GM23338 (cell line): ENCODE results near the gene GLB1L3. TPM values are rescaled to one million over a fixed set of nuclear protein-coding genes. Genes with fewer than 3 reads are reported as not detected.
"Not testable (repeated sequence)": the region's sequence is repeated elsewhere in the genome, so short reads cannot be mapped to it uniquely, and the experiment has no call there.

Experiments used
- ATAC-seq: fragments of 200-7000 bp; cut with Tn5 transposase; 3 replicates; pipeline ENCODE4 v1.9.1; 2020
- DNase-seq: peaks from one replicate; pipeline ENCODE4 v3.0.0-alpha.2; 2015; ENCODE audit warnings: low spot score
- H2AFZ ChIP-seq: fragments of 200-600 bp; sonication (generic); 2 replicates; pipeline ENCODE4 v1.8.0; 2016; ENCODE audit warnings: antibody characterized with exemption, mild to moderate bottlenecking, moderate library complexity
- H3F3A ChIP-seq: fragments of 200-600 bp; sonication (generic); replicated peaks from 2 replicates; pipeline ENCODE4 v1.8.0; 2017; ENCODE audit warnings: antibody characterized with exemption, mixed run types, low read depth
- H3K27ac ChIP-seq: fragments of 200-600 bp; sonication (generic); 2 replicates; pipeline ENCODE4 v1.6.1; 2016; ENCODE audit warnings: low read depth
- H3K27me3 ChIP-seq: fragments of 200-600 bp; sonication (generic); 2 replicates; pipeline ENCODE4 v1.8.0; 2016; ENCODE audit warnings: mild to moderate bottlenecking, mixed run types, moderate library complexity; ENCODE audit not compliant: insufficient read depth
- H3K36me3 ChIP-seq: fragments of 200-600 bp; sonication (generic); 2 replicates; pipeline ENCODE4 v1.8.0; 2016; ENCODE audit warnings: mild to moderate bottlenecking; ENCODE audit not compliant: insufficient read depth
- H3K4me1 ChIP-seq: fragments of 200-600 bp; sonication (generic); 2 replicates; pipeline ENCODE4 v1.8.0; 2016; ENCODE audit warnings: mild to moderate bottlenecking, moderate library complexity; ENCODE audit not compliant: insufficient read depth
- H3K4me2 ChIP-seq: fragments of 200-600 bp; sonication (generic); 2 replicates; pipeline ENCODE4 v1.7.1; 2017; ENCODE audit warnings: mixed run types
- H3K4me3 ChIP-seq: fragments of 200-600 bp; sonication (generic); 2 replicates; pipeline ENCODE4 v1.6.1; 2016; ENCODE audit warnings: mixed run types
- H3K79me2 ChIP-seq: fragments of 200-600 bp; sonication (generic); replicated peaks from 2 replicates; pipeline ENCODE4 v1.8.0; 2017; ENCODE audit warnings: mild to moderate bottlenecking; ENCODE audit not compliant: insufficient read depth
- H3K9me2 ChIP-seq: fragments of 200-600 bp; sonication (generic); 2 replicates; pipeline ENCODE4 v1.8.0; 2017; ENCODE audit not compliant: insufficient read depth
- H4K20me1 ChIP-seq: fragments of 200-600 bp; sonication (generic); replicated peaks from 2 replicates; pipeline ENCODE4 v1.8.0; 2017; ENCODE audit warnings: mild to moderate bottlenecking; ENCODE audit not compliant: insufficient read depth
- H3K27ac Mint-ChIP-seq: 2 replicates; pipeline ENCODE4 v1.8.0; 2020; ENCODE audit warnings: inconsistent platforms, mild to moderate bottlenecking, moderate library complexity, mixed read lengths
- H3K27me3 Mint-ChIP-seq: 3 replicates; pipeline ENCODE4 v1.8.0; 2022; ENCODE audit warnings: low read depth, mild to moderate bottlenecking, moderate library complexity, mixed read lengths, inconsistent platforms; ENCODE audit not compliant: insufficient read depth, poor library complexity
- H3K36me3 Mint-ChIP-seq: 3 replicates; pipeline ENCODE4 v1.8.0; 2021; ENCODE audit warnings: low read depth, mild to moderate bottlenecking, inconsistent platforms, moderate library complexity, mixed read lengths
- H3K4me1 Mint-ChIP-seq: 3 replicates; pipeline ENCODE4 v1.8.0; 2020; ENCODE audit warnings: mild to moderate bottlenecking, inconsistent platforms, mixed read lengths
- H3K4me3 Mint-ChIP-seq: 3 replicates; pipeline ENCODE4 v1.8.0; 2021; ENCODE audit warnings: moderate library complexity, mild to moderate bottlenecking, inconsistent platforms, mixed read lengths
- H3K9me3 Mint-ChIP-seq: 3 replicates; pipeline ENCODE4 v1.8.0; 2020; ENCODE audit warnings: moderate library complexity, mild to moderate bottlenecking, inconsistent platforms, mixed read lengths
- CREB1 ChIP-seq: fragments of 250-450 bp; sonication (Bioruptor Pico); IDR thresholded peaks from 2 replicates; pipeline ENCODE4 v1.5.0; 2020; ENCODE audit warnings: low read depth, mild to moderate bottlenecking, moderate library complexity
- EZH2phosphoT487 ChIP-seq: fragments of 200-600 bp; sonication (generic); IDR thresholded peaks from one replicate; pipeline ENCODE4 v1.8.1; 2018; ENCODE audit warnings: antibody characterized with exemption; ENCODE audit not compliant: unreplicated experiment
- JUNB ChIP-seq: IDR thresholded peaks from one replicate; pipeline ENCODE4 v1.6.1; 2016; ENCODE audit warnings: antibody characterized with exemption; ENCODE audit not compliant: unreplicated experiment
- NANOG ChIP-seq: IDR thresholded peaks from 2 replicates; pipeline ENCODE4 v1.6.1; 2016; ENCODE audit warnings: antibody characterized with exemption, borderline replicate concordance
- POLR2AphosphoS5 ChIP-seq: IDR thresholded peaks from 2 replicates; pipeline ENCODE4 v1.6.1; 2016; ENCODE audit warnings: antibody characterized with exemption, low read depth
- STAT1 ChIP-seq: IDR thresholded peaks from one replicate; pipeline ENCODE4 v1.6.1; 2016; ENCODE audit warnings: antibody characterized with exemption; ENCODE audit not compliant: unreplicated experiment
- ZNF331 ChIP-seq: fragments of 250-450 bp; sonication (Bioruptor Pico); IDR thresholded peaks from 2 replicates; pipeline ENCODE4 v1.5.0; 2020; ENCODE audit warnings: low read depth, mild to moderate bottlenecking, moderate library complexity
- polyA plus RNA-seq: library from polyadenylated mRNA; unstranded; fragments of >200 nt; fragmentation: Nextera tagmentation; extraction: Ambion mirVana; gene quantifications from 2 replicates; pipeline ENCODE4 v1.2.1, GENCODE V29; 2016
- total RNA-seq: library from RNA; depleted of rRNA; stranded (reverse); fragments of >200 nt; shearing (Covaris generic); gene quantifications from 2 replicates; pipeline ENCODE4 v1.2.3, GENCODE V29; 2014
- TF ChIP-seq, protein P1 (sequence below): fragments of 250-450 bp; sonication (Bioruptor Pico); IDR thresholded peaks from 2 replicates; pipeline ENCODE4 v1.5.0; 2020; ENCODE audit warnings: mild to moderate bottlenecking, moderate library complexity
- TF ChIP-seq, protein P2 (sequence below): IDR thresholded peaks from 2 replicates; pipeline ENCODE4 v1.6.1; 2016; ENCODE audit warnings: antibody characterized with exemption
- TF ChIP-seq, protein P3 (sequence below): IDR thresholded peaks from one replicate; pipeline ENCODE4 v1.6.1; 2018; ENCODE audit warnings: antibody characterized with exemption; ENCODE audit not compliant: unreplicated experiment

Gene GLB1L3
- total and polyA plus RNA-seq, 2 experiments from 2014 or later: 28.8 to 33.1 TPM

DNA sequence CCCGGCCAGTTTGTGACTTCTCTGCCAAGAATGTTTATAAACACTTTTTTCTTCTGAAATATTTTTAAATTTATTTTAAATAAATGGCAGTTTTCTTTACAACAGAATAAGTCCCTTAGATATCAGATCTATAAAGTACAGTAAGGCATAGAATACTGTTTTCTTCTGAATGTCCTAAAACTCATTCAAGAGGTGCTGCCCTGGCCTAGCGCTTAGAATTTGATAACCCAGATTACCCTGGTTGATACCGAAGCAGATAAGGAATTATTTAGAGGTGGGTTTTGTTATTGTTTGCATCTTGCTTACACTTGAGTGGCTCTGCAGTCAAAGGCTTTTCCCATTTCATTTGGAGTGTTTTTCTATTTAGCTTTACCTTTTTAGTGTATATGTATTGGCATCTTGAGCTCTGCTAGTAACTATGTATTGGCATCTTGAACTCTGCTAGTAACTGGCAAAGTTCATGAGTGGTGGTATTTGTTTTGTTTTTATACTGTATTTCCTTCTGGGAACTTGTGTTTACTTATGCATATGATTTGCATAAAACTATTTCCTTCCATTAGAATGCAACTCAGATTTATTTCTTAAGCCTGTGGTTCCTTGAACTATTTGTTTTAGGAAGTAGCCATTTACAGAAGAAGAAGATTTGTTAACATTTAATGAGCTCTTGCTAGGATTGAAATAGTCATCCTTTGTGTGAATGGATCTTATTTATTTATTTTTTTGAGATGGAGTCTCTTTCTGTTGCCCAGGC is 21.6 kb upstream of the GLB1L3 start:
- Histone ChIP-seq H3K27ac (no peak overlapping the region), H3K4me3 (peak overlapping the region; percentile 65), H3F3A (no peaks in the 10 kb centered on the region; the same call in 1 of the 2 replicates), H3K4me1 (peaks cover 24% of the 10 kb centered on the region), H4K20me1 (peaks cover 17% of the 10 kb centered on the region), H2AFZ (no peak overlapping the region), H3K36me3 (peaks cover 29% of the 10 kb centered on the region), H3K79me2 (peaks cover 55% of the 10 kb centered on the region), H3K4me2 (peak overlapping the region; percentile 94), H3K27me3 (no peaks in the 10 kb centered on the region), H3K9me2 (no peaks in the 10 kb centered on the region)
- no peak for ATAC-seq
- TF ChIP-seq NANOG (no peak), CREB1 (CRISPR knock-in tag) (no peak), EZH2phosphoT487 (no peak), ZNF331 (no peak), JUNB (no peak), POLR2AphosphoS5 (no peak), STAT1 (no peak)
- TF ChIP-seq, protein P1, sequence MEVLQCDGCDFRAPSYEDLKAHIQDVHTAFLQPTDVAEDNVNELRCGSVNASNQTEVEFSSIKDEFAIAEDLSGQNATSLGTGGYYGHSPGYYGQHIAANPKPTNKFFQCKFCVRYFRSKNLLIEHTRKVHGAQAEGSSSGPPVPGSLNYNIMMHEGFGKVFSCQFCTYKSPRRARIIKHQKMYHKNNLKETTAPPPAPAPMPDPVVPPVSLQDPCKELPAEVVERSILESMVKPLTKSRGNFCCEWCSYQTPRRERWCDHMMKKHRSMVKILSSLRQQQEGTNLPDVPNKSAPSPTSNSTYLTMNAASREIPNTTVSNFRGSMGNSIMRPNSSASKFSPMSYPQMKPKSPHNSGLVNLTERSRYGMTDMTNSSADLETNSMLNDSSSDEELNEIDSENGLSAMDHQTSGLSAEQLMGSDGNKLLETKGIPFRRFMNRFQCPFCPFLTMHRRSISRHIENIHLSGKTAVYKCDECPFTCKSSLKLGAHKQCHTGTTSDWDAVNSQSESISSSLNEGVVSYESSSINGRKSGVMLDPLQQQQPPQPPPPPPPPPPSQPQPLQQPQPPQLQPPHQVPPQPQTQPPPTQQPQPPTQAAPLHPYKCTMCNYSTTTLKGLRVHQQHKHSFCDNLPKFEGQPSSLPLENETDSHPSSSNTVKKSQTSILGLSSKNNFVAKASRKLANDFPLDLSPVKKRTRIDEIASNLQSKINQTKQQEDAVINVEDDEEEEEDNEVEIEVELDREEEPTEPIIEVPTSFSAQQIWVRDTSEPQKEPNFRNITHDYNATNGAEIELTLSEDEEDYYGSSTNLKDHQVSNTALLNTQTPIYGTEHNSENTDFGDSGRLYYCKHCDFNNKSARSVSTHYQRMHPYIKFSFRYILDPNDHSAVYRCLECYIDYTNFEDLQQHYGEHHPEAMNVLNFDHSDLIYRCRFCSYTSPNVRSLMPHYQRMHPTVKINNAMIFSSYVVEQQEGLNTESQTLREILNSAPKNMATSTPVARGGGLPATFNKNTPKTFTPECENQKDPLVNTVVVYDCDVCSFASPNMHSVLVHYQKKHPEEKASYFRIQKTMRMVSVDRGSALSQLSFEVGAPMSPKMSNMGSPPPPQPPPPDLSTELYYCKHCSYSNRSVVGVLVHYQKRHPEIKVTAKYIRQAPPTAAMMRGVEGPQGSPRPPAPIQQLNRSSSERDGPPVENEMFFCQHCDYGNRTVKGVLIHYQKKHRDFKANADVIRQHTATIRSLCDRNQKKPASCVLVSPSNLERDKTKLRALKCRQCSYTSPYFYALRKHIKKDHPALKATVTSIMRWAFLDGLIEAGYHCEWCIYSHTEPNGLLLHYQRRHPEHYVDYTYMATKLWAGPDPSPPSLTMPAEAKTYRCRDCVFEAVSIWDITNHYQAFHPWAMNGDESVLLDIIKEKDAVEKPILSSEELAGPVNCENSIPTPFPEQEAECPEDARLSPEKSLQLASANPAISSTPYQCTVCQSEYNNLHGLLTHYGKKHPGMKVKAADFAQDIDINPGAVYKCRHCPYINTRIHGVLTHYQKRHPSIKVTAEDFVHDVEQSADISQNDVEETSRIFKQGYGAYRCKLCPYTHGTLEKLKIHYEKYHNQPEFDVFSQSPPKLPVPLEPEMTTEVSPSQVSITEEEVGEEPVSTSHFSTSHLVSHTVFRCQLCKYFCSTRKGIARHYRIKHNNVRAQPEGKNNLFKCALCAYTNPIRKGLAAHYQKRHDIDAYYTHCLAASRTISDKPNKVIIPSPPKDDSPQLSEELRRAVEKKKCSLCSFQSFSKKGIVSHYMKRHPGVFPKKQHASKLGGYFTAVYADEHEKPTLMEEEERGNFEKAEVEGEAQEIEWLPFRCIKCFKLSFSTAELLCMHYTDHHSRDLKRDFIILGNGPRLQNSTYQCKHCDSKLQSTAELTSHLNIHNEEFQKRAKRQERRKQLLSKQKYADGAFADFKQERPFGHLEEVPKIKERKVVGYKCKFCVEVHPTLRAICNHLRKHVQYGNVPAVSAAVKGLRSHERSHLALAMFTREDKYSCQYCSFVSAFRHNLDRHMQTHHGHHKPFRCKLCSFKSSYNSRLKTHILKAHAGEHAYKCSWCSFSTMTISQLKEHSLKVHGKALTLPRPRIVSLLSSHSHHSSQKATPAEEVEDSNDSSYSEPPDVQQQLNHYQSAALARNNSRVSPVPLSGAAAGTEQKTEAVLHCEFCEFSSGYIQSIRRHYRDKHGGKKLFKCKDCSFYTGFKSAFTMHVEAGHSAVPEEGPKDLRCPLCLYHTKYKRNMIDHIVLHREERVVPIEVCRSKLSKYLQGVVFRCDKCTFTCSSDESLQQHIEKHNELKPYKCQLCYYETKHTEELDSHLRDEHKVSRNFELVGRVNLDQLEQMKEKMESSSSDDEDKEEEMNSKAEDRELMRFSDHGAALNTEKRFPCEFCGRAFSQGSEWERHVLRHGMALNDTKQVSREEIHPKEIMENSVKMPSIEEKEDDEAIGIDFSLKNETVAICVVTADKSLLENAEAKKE: no peak
- TF ChIP-seq, protein P2, sequence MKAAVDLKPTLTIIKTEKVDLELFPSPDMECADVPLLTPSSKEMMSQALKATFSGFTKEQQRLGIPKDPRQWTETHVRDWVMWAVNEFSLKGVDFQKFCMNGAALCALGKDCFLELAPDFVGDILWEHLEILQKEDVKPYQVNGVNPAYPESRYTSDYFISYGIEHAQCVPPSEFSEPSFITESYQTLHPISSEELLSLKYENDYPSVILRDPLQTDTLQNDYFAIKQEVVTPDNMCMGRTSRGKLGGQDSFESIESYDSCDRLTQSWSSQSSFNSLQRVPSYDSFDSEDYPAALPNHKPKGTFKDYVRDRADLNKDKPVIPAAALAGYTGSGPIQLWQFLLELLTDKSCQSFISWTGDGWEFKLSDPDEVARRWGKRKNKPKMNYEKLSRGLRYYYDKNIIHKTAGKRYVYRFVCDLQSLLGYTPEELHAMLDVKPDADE: no peak
- TF ChIP-seq, protein P3, sequence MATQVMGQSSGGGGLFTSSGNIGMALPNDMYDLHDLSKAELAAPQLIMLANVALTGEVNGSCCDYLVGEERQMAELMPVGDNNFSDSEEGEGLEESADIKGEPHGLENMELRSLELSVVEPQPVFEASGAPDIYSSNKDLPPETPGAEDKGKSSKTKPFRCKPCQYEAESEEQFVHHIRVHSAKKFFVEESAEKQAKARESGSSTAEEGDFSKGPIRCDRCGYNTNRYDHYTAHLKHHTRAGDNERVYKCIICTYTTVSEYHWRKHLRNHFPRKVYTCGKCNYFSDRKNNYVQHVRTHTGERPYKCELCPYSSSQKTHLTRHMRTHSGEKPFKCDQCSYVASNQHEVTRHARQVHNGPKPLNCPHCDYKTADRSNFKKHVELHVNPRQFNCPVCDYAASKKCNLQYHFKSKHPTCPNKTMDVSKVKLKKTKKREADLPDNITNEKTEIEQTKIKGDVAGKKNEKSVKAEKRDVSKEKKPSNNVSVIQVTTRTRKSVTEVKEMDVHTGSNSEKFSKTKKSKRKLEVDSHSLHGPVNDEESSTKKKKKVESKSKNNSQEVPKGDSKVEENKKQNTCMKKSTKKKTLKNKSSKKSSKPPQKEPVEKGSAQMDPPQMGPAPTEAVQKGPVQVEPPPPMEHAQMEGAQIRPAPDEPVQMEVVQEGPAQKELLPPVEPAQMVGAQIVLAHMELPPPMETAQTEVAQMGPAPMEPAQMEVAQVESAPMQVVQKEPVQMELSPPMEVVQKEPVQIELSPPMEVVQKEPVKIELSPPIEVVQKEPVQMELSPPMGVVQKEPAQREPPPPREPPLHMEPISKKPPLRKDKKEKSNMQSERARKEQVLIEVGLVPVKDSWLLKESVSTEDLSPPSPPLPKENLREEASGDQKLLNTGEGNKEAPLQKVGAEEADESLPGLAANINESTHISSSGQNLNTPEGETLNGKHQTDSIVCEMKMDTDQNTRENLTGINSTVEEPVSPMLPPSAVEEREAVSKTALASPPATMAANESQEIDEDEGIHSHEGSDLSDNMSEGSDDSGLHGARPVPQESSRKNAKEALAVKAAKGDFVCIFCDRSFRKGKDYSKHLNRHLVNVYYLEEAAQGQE: no peak
- no peak overlapping the region for H3K27ac Mint-ChIP-seq
- peaks cover 2% of the 10 kb centered on the region for H3K27me3 Mint-ChIP-seq
- H3K36me3 Mint-ChIP-seq: peaks cover 45% of the 10 kb centered on the region
- no peak for DNase-seq
- peaks cover 26% of the 10 kb centered on the region for H3K4me1 Mint-ChIP-seq
- H3K9me3 Mint-ChIP-seq: no peaks in the 10 kb centered on the region
- peak overlapping the region; percentile 81 for H3K4me3 Mint-ChIP-seq

DNA sequence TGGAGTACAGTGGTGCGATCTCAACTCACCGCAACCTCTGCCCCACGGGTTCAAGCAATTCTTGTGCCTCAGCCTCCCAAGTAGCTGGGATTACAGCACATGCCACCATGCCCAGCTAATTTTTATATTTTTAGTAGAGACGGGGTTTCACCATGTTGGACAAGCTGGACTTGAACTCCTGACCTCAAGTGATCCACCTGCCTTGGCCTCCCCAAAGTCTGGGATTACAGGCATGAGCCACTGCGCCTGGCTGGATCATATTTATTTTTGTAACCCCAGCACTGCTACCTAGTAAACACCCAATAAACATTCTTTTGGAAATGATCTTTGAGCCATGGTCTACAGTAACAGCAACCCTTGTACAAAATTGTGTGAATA is 21.0 kb upstream of the GLB1L3 start:
- Histone ChIP-seq H3K4me2 (peak overlapping the region; percentile 94), H3K4me1 (peaks cover 24% of the 10 kb centered on the region), H3K79me2 (peaks cover 55% of the 10 kb centered on the region), H4K20me1 (peaks cover 18% of the 10 kb centered on the region), H3K4me3 (peak overlapping the region; percentile 65; the same call in 1 of the 2 replicates), H3K36me3 (peaks cover 29% of the 10 kb centered on the region)
- not testable (repeated sequence) for ATAC-seq, H3K27ac ChIP-seq, H3K9me2 ChIP-seq, H3F3A ChIP-seq, H3K27me3 ChIP-seq, DNase-seq, H3K27me3 Mint-ChIP-seq, H3K27ac Mint-ChIP-seq, H3K9me3 Mint-ChIP-seq, H2AFZ ChIP-seq
- Mint-ChIP-seq H3K36me3 (peaks cover 46% of the 10 kb centered on the region), H3K4me3 (peak overlapping the region; percentile 81), H3K4me1 (peaks cover 26% of the 10 kb centered on the region)
